Measurements from ENCODE around the gene EGFR.

Gene EGFR

DNA sequence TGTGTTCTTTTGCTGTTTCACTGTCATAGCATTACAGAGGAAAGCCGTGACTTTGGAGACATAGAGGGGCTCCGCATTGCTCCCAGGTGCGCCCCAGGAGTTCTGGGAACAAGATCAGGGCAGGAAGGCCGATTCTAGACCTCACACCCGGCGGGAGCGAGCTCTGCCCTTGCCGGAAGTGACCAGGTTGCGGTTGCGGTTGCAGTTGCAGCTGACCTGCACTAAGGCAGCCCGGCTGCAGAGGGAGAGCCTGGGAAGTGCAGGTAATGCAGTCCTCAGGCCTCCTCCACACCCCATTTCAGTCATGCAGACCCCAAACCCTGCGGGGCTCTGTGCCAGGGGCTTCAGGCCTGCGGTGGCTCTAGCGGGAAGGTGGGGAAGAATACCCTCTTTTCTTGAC is 216.3 kb downstream of the EGFR start:
- H3F3A ChIP-seq (ENCODE audit: control insufficient read depth, insufficient read depth): no peaks in the 10 kb centered on the region
- H3K27me3 ChIP-seq (ENCODE audit: control insufficient read depth, low read length): no peaks in the 10 kb centered on the region
- H3K27ac ChIP-seq (ENCODE audit: low read depth, low read length): no peak overlapping the region
- H3K4me3 ChIP-seq (ENCODE audit: low read length): no peak overlapping the region
- H4K20me1 ChIP-seq (ENCODE audit: control insufficient read depth, insufficient read depth, low read depth, low read length): no peaks in the 10 kb centered on the region
- no peak for TF ChIP-seq EZH2phosphoT487 (IDR thresholded peaks at IDR 0.05; ENCODE audit: borderline replicate concordance, low read length)
- no peak for TF ChIP-seq CTCF (IDR thresholded peaks at IDR 0.05; ENCODE audit: low read depth, low read length, poor library complexity, severe bottlenecking)
- H3K9me2 ChIP-seq (replicated peaks; ENCODE audit: control insufficient read depth, low read length): no peaks in the 10 kb centered on the region
- no peak overlapping the region for H3K4me2 ChIP-seq (ENCODE audit: low read length)
- H3K4me1 ChIP-seq (ENCODE audit: control insufficient read depth, low read length): no peaks in the 10 kb centered on the region
- no peaks in the 10 kb centered on the region for H3K79me2 ChIP-seq (ENCODE audit: control insufficient read depth, low read length)
- H3K36me3 ChIP-seq (ENCODE audit: control insufficient read depth, low read length): no peaks in the 10 kb centered on the region
- H3K9me3 ChIP-seq (ENCODE audit: control insufficient read depth, insufficient read depth, low read length): no peaks in the 10 kb centered on the region

GRCh38 chr7:55235801-55236200 is 217.0 kb downstream of the EGFR start:
- Histone ChIP-seq H3K4me2 (ENCODE audit: low read length) (no peak overlapping the region), H3K27ac (ENCODE audit: low read depth, low read length) (no peak overlapping the region), H3K79me2 (ENCODE audit: control insufficient read depth, low read length) (no peaks in the 10 kb centered on the region), H3K36me3 (ENCODE audit: control insufficient read depth, low read length) (no peaks in the 10 kb centered on the region), H3K9me2 (replicated peaks; ENCODE audit: control insufficient read depth, low read length) (no peaks in the 10 kb centered on the region), H3K4me3 (ENCODE audit: low read length) (no peak overlapping the region), H3K27me3 (ENCODE audit: control insufficient read depth, low read length) (no peaks in the 10 kb centered on the region), H3K9me3 (ENCODE audit: control insufficient read depth, insufficient read depth, low read length) (no peaks in the 10 kb centered on the region), H3F3A (ENCODE audit: control insufficient read depth, insufficient read depth) (no peaks in the 10 kb centered on the region), H4K20me1 (ENCODE audit: control insufficient read depth, insufficient read depth, low read depth, low read length) (no peaks in the 10 kb centered on the region), H3K4me1 (ENCODE audit: control insufficient read depth, low read length) (no peaks in the 10 kb centered on the region)
- TF ChIP-seq CTCF (IDR thresholded peaks at IDR 0.05; ENCODE audit: low read depth, low read length, poor library complexity, severe bottlenecking) (no peak), EZH2phosphoT487 (IDR thresholded peaks at IDR 0.05; ENCODE audit: borderline replicate concordance, low read length) (no peak)

DNA sequence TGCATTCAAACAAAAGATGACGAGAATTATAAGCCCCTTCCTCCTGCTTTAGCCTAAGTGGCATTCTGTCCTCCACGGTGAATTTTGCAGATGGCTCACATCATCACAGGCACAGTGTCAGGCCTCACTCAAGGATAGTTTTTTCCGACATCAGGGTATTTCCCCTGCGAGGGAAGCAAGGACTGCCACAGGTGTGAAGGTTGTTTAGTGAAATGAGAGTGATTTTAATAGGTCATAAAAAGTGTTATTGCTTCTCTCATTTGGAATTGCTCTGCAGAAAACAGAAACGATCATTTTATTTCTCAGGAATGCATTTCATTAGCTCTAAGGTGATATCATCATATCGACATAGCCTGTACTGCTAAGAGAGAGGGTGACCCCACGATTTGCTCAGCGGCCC is 217.7 kb downstream of the EGFR start:
- no peaks in the 10 kb centered on the region for H3K4me1 ChIP-seq (ENCODE audit: control insufficient read depth, low read length)
- no peak overlapping the region for H3K4me2 ChIP-seq (ENCODE audit: low read length)
- no peaks in the 10 kb centered on the region for H3K79me2 ChIP-seq (ENCODE audit: control insufficient read depth, low read length)
- H3K9me3 ChIP-seq (ENCODE audit: control insufficient read depth, insufficient read depth, low read length): no peaks in the 10 kb centered on the region
- H3K27ac ChIP-seq (ENCODE audit: low read depth, low read length): no peak overlapping the region
- H3F3A ChIP-seq (ENCODE audit: control insufficient read depth, insufficient read depth): no peaks in the 10 kb centered on the region
- H3K4me3 ChIP-seq (ENCODE audit: low read length): no peak overlapping the region
- TF ChIP-seq EZH2phosphoT487 (IDR thresholded peaks at IDR 0.05; ENCODE audit: borderline replicate concordance, low read length) (no peak), CTCF (IDR thresholded peaks at IDR 0.05; ENCODE audit: low read depth, low read length, poor library complexity, severe bottlenecking) (no peak)
- no peaks in the 10 kb centered on the region for H3K27me3 ChIP-seq (ENCODE audit: control insufficient read depth, low read length)
- H4K20me1 ChIP-seq (ENCODE audit: control insufficient read depth, insufficient read depth, low read depth, low read length): no peaks in the 10 kb centered on the region
- no peaks in the 10 kb centered on the region for H3K36me3 ChIP-seq (ENCODE audit: control insufficient read depth, low read length)
- no peaks in the 10 kb centered on the region for H3K9me2 ChIP-seq (replicated peaks; ENCODE audit: control insufficient read depth, low read length)
